CD4-positive, alpha-beta T cell treated with Interferon gamma for 1 hour (primary cell): ENCODE data around the gene CD81.
A peak's percentile ranks its signal among the peaks of the same experiment; 100 is the strongest.

ENCODE experiments used
- DNase-seq: peaks from one replicate; pipeline ENCODE4 v3.0.0-alpha.2; 2020

Gene CD81

GRCh38 chr11:2391181-2391975 lies 14.3 kb downstream of the CD81 start:
- no peak for DNase-seq

DNA sequence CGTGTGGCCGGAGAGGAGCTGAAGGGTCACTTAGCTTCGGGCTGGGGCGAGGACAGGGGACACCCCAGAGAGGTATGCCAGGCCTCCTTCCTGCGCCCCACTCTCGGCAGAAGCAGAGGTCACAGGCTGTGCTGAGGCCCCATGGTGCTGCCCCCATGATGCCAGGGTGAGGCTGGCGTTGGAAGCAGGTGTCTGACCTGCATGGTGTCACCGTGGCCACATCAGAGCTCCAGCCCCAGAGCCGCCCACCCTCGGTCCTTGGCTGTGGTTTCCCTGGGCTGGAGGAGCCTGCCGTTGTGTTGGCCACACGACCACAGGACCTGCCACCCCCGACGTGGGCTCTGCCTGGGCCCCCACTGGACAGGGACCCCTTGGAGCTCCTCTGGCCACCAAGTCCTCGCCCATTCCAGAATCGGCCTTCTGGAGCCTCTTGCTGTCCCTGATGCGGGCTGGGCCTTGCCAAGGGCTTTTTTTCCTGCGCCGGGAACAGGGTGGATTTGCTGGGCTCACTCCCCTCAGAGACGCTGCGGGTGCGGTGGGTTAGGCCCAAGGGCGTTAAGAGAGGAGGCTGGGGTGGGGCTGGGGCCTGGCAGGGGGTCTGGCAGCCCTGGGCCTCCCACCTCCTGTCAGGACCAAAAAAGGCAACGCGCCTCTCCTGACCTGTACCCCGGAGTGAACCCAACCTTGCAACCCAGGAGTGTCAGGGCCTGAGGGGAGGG lies 15.3 kb downstream of the CD81 start:
- DNase-seq, result no peak

DNA sequence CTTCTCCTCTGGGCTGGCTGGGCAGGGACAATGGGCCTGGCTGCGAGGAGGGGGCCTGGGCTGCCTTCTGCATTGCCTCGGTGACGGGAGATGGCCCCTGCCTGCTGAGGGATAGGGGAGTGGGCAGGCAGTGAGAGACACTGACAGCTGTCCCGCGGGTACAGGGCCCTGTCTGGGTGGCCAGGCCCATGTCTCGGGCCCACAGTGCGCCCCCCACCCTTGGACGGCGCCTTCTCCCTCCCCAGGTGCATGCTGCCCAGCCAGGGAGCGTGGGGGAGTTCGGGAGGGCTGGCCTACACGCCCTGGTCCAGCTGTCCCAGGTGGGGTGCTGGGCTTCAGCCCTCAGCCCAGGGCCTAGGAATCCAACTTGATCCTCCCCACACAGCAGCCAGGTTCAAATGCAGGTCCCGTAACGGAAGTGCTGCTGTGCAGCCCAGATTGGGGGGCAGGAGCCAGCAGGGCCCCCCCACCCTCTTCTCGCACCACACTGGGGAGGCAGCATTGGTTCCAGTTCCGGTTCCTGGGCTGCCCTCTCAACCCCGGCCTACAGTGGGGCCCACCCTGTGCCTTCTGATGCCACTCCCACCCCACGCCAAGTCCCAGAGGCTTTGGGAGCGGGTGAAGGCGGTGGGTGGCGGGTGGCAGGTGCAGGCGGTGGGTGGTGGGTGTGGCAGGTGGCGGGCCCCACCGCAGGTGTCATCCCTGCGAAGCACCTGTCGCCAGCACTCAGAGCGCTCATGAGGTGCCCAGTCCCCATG lies 16.2 kb downstream of the CD81 start:
- DNase-seq, result peak; percentile 39

DNA sequence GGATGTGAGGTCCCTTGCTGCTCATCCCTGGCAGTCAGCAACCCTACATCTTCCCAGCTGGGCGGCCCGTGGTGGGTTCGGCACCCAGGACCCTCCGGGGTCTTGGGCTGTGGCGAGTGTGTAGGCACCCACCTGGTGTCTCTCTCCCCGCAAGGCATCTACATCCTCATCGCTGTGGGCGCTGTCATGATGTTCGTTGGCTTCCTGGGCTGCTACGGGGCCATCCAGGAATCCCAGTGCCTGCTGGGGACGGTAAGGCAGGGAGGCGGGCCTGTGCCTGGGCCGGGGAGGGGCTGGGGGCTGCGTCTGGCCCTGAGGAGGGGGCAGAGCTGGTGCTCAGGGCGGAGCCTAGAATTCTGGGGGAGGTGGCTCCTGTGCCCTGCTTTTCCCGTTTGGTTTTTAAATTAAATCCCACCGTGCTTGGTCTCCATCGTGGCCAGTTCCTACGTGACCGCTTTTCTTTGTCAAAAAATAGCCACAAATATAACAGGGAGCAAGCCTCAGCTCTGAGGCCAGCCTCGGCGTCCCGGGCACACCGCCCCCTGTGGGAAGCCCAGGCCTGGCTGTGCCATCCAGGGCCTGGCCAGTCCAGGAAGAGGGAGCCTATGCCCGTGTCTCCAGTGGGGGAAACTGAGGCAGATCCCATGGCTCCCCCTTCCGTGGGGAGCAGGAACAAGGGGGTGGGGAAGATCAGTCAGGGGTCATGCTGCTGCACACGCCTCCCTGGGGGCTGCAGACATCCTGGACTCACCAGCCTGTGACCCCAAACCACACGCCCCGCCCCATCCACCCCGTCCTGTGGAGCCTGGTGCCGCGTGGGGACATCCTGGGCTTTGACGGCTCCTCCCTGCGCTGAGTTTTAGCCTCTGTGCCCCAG lies 17.1 kb downstream of the CD81 start:
- DNase-seq, result peak; percentile 56

GRCh38 chr11:2394818-2395105 lies 17.7 kb downstream of the CD81 start:
- DNase-seq, result no peak

DNA sequence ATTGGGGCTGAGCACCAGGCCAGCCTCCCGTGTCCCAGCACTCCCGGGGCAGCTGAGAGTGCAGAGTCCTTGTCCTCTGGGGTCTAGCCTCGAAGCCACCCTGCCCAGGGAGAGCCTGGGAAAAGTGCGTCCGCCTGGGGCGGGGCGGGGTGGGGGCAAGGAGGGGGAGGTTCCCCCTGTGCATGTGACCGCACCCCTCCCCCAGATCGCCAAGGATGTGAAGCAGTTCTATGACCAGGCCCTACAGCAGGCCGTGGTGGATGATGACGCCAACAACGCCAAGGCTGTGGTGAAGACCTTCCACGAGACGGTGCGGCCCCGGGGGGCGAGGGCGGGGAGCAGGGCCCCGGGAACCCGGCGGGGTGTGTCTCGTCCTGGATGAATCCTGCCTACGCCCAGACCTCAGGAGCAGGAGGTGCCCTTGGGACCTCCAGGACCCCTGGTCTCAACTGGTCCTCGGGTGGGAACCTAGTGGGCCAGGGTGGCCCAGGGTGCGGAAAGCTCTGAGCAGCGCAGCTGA lies 18.2 kb downstream of the CD81 start:
- no peak for DNase-seq

GRCh38 chr11:2395856-2396255 lies 18.7 kb downstream of the CD81 start:
- DNase-seq, result no peak

DNA sequence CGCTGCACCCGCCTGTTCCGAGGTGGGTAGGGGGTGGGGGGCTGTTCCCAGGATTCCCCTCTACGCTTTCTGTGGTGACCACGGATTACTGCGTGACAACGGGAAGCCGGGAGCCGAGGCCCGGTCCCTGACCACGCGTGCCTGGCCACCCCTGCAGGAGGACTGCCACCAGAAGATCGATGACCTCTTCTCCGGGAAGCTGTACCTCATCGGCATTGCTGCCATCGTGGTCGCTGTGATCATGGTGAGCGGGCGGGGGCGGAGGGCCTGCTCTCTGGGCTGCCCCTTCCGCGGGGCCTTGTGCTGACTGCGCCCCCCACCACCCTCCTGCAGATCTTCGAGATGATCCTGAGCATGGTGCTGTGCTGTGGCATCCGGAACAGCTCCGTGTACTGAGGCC lies 19.4 kb downstream of the CD81 start:
- no peak for DNase-seq

GRCh38 chr11:2397005-2397404 lies 19.9 kb downstream of the CD81 start:
- no peak for DNase-seq

- DNase-seq, result no peak
Observed at GRCh38 chr11:2398664-2399355, 21.7 kb downstream of the CD81 start.

- no peak for DNase-seq
Observed at GRCh38 chr11:2399488-2400068, 22.5 kb downstream of the CD81 start.

GRCh38 chr11:2400069-2400761 lies 23.1 kb downstream of the CD81 start, which contains the start of gene TSSC4:
TSS of gene TSSC4 (plus strand) at chr11:2400750. CDS start at chr11:2402634, 1,884 bp downstream.
- DNase-seq, result peak; percentile 100

DNA sequence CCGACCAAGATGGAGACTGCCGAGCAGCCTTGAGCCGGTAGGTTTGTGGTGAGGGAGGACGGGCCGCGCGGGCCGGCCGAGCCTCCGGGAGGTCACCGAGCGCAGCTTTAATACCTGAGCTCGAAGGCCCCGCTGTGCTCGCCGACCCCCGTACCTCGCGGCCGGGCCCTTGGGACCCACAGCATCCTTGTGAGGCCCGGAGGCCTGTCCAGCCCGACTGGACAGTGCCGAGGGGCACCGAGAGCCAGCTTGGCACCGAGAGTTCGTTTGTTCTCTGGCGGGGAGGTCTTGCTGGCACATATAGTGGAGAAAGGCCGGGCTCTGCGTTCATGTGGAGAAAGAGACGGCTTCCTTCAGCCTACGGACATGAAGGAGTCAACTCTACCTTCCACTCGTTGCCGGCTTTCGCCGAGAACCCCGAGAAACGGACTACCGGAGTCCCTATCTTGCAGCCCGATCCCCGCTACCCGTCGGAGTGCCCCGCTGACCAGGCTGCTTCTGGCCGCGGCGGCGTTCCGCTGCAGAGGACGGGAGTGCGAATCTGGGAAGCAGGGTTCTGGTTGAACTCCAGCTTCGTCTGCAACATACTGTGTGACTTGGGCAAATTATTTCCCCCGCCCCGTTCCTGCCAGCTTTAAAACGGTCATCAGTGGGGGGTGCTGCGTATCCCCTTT lies 23.8 kb downstream of the CD81 start:
- DNase-seq, result no peak

GRCh38 chr11:2401436-2401984 lies 24.4 kb downstream of the CD81 start:
- no peak for DNase-seq

DNA sequence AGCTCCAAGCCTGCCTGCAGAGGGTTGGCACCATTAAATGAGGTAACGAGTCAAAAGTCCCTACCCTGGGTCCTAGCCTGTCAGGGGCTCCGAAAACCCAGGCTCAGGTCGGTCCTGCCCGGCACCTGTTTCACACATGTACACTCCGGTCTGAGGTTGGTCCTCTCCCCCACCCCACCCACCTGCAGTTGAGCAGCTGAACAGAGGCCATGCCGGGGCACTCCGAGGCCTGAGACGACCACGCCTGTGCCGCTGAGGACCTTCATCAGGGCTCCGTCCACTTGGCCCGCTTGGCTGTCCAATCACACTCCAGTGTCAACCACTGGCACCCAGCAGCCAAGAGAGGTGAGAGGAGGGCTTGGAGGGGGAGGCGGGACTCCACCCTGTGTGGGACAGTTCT lies 25.0 kb downstream of the CD81 start:
- DNase-seq, result no peak

- DNase-seq, result no peak
Observed at GRCh38 chr11:2402890-2403645, 26.0 kb downstream of the CD81 start.

GRCh38 chr11:2404735-2405196 lies 27.7 kb downstream of the CD81 start:
- no peak for DNase-seq

GRCh38 chr11:2406451-2406850 lies 29.3 kb downstream of the CD81 start:
- no peak for DNase-seq

DNA sequence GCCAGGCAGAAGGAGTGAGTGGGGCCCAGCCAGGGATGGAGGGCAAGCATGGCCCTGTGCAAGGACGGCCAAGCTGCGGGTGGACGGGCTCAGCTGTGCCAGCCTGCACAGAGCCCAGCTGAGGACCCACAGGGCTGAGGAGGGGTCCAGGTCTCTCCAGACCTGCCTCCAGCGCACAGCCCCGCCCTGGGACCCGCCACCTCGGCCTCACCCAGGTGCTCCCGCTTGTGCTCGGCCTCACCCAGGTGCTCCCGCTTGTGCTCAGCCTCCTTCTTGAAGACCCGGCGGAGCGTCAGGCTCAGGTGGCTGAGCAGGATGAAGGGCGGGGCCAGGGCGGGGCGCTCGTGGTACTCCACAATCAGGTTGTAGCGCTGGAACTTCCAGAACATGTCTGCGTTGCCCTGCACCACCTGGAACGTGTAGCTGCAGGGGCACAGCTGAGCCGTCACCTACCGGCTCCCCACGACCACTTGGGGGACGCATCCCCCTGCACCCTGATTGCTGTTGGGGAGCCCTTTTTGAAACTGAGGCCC lies 29.8 kb downstream of the CD81 start:
- no peak for DNase-seq
